Activated CD4-positive, CD25-positive, alpha-beta regulatory T cell (primary cell): ENCODE results near the gene UHRF1.
"Not testable (repeated sequence)": the region's sequence is repeated elsewhere in the genome, so short reads cannot be mapped to it uniquely, and the experiment has no call there.

Source experiments
- DNase-seq, 4 experiments: peaks; one replicate each; lab custom pipeline; 2025; lab: John Stamatoyannopoulos, UW

Gene UHRF1

DNA sequence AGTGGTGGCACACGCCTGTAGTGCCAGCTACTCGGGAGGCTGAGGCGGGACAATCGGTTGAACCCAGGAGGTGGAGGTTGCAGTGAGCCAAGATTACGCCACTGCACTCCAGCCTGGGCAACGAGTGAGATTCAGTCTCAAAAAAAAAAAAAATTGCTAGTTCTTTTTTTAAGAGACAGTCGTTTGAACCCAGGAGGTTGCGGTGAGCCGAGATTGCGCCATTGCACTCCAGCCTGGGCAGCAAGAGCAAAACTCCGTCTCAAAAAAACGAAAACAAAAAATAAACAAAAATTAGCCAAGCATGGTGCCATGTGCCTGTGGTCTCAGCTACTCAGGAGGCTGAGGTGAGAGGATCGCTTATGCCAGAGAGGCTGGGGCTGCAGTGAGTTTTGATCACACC, 8.4 kb upstream of the UHRF1 start:
- not testable (repeated sequence) for DNase-seq

GRCh38 chr19:4902796-4903195, 6.5 kb upstream of the UHRF1 start, which contains the start of gene ARRDC5:
Gene ARRDC5, minus strand, starts transcription at chr19:4902896. Its CDS starts 71 bp downstream, at chr19:4902825.
- DNase-seq: no peak

DNA sequence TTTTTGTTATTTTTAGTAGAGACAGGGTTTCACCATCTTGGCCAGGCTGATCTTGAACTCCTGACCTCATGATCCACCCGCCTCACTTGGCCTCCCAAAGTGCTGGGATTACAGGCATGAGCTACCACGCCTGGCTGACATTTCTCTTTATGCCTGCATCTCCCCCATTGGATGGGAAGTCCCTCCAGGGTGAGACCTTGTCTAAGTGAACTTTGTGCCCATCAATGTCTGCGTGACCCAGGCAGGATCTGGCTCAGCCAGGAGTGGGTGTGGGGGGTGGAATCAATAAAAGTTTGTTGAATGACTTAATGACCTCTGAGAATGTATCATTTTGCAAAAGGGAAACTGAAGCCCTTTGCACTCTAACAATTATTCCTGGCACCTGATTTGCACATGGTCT, 4.8 kb upstream of the UHRF1 start:
- no peak for DNase-seq

DNA sequence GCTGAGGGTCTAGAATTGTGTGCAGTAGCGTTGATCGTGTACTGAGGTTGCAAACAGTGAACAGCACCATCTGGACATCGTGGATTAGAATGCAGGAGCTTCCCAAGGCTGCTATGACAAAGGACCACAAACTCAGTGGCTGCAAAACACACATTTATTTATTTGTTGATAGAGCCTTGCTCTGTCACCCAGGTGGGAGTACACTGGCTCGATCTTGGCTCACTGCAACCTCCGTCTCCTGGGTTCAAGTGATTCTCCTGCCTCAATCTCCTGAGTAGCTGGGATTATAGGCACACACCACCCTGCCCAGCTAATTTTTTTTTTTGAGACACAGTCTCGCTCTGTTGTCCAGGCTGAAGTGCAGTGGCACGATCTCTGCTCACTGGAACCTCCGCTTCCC, 2.3 kb upstream of the UHRF1 start:
- no peak for DNase-seq

GRCh38 chr19:4908360-4908759, 941 bp upstream of the UHRF1 start:
- no peak for DNase-seq

GRCh38 chr19:4908781-4909155, 533 bp upstream of the UHRF1 start:
- DNase-seq: no peak

DNA sequence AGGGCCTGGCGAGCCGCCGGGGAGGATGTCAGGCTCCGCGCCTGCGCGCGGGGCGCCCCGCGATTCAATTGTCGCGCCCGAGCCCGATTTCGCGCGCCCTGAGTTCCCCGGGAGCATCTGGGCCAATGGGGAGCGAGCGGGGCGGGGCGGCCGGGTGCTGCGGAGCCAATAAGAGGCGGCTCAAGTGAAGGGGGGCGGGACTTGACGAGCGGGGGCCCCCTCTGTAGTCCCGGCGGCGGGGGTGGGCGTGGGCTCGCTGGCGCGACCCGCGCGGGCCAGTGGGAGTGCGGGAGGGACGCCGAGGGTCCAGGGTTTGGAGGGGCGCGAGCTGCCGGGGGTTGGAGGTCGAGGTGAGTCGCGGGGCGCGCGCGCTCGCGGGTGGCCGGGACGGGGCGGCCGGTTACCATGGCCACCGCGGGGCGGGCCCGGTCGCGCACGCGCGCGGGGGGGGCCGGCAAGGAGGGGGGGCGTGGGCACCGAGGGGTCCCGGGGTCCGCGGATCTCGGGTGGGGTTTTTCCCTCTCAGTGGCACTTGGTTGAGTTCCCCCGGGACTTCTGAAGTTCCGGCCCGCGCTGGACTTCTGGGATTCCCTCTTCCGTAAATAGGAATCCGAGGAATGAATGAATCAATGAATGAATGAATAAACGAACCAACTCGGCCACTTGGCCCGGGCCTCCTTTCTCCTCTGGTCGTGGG, 744 bp downstream of the UHRF1 start:
- peak; percentile 88 to 93 (median 89) for DNase-seq

- no peak for DNase-seq
Measured at GRCh38 chr19:4910594-4911281, 1.4 kb downstream of the UHRF1 start.

DNA sequence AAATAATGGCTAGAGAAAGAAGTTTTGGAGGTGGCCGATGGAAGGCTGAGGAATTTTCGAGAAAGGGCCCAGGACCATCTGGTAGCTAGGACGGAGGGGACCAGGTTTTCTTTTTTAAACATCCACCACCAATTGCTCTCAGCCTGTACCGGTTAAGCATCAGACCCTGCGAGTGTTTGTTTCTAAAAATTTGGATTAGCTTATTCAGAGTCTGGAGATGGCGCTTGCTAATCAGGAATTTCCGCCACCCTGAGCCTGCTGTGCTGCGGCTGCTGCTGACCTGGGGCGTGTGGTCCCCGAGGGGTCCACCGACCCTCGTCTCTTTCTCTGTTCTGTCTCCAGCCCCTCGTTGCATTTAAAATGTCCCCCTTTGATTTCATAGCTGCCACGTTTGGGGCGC, 2.0 kb downstream of the UHRF1 start:
- no peak for DNase-seq

DNA sequence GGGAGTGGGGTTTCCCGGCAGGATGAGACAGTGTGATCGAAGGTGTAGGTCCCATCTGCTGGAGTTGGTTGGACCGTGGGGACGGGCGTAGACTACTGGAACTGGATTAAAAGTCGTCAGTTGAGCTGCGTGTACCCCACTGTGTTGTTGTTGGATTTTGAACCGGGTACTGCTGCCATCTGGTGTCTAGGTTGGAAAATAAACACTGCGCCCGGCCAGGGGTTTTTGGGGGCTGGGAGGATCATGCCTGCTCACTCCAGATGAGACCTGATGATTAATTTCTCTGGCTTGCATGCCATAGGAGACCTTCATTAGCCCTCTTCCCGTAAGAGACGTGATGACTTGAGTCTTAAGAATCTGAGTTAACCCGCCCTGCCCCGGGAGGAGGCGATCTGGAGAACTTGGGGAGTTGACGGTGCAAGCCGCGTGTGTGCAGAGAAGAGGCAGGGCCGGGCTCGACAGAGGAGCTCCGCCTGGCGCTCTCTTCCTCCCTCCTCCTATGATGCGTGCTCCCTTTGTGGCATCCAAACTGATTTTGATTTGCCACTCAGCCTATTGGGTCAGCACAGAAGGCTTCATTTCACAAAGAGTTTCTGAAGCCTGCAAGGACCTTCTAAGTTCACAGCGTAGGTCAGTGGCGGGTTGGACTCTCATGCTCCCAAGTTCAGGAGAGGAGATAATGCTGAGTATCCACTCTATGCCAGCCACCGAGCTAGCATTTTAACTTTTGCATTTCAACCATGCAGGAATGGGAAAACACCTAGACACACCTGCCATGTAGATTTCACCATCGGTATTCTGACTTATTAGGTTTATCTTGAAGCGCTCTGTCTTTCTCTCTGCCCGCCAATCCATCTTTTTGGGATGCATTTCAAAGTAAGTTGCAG, 2.7 kb downstream of the UHRF1 start:
- peak; percentile 34 to 45 (median 42) for DNase-seq

- no peak for DNase-seq
Measured at GRCh38 chr19:4913996-4914735, 4.9 kb downstream of the UHRF1 start.

DNA sequence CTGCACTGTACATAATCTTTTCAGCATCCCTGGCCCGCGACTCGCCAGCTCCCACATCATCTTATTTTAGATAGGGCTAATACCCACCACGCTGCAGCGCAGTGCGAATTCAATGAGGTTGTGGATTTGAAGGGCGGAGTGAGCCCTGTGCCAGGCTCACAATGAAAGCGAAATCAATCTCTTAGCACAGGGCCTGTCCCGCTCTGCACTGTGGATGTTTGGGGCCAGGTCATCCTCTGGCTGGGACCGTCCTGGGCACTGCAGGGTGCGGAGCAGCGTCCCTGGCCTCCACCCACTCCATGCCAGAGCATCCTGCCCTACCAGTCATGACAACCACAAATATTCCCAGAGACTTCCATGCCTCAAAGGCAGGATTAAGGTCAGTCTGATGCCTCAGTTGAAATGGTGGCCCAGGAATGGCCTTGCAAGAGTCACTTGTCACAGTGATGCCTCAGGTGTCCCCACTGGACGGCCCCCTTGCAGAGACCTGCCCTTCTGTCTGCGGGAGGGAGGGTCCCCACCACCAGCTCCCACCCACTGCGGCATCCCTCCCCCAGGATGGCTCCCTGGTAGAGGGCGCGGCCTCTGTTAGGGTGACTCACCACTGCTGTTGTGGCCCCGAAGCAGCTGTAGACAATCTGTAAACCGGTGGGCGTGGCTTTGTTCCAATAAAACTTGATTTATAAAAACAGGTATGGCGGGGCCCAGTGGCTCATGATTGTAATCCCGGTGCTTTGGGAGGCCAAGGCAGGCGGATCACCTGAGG, 5.6 kb downstream of the UHRF1 start:
- DNase-seq: peak; percentile 33 to 77 (median 58)

DNA sequence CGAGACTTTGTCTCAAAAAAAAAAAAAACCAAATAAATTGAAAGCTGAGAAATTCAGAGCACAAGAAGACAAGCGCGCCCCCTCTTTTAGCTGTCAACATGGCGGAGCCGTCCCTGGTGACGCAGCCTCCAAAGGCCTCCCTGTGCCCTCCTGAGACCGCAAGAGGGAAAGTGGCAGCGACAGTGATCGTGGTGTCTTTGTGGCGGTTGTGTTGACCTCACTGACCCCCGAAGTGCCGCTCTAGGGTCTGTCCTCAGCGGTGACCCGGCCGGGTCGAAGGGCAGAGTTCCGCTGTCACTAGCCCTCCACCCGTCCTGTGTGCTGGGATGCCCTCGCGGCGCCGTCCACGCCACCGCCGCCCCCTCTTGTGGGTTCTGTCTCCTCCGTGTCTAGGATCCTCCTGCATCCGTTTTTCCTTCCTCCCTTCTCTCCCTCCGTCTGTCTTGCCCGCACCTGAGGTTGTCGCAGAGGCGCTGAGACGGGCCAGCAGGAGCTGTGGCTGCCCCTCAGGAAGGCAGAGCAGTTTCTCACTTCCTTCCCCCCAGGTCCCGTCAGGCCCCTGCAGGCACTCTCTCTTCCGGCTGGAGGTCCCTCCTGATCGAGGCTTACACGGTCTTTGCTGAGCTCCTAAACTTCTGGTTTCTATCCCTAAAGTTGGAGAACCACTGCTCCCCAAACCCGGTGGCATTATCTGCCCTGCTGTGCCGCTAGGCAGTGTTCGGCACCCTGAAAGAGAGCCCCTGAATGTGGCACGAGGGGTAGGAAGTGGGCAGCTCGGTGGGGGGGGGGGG, 7.2 kb downstream of the UHRF1 start:
- DNase-seq: peak in 2 of 4 experiments; percentile 17 to 34

DNA sequence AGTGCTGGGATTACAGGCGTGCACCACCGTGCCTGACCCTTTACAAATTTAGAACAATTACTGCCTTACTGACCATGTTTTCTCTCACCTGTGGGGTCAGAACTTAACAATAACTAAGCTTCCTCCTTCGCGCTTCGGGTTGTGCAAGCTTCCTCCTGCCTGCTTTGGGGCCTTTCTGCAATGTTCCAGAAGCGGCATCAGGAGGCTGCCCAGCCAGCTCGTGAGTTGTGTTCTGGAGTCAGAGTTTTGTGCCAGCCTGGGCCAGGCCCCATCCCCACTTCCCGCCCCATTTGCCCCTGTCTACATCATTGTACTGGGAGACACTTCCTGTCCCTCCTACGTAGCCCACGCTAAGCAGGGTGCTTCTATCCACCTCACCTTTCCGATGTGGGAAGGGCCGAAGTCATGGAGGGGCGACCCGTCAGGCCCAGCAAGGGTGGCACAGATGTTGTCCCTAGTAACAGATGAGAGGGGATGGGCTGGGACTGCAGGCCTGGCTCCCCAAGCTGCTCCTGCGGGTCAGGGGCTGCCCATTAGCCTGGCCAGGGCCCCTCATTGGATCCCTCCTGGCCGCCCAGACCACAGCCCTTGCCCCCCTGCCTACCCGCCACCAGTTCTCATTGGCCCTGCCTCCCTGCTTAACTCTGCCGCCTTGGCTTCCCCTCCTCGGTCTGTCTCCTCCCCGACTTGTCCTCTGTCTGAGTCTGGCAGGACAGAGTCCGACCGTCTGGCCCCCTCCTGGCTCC, 13.4 kb downstream of the UHRF1 start:
- no peak for DNase-seq

GRCh38 chr19:4923276-4923747, 14.0 kb downstream of the UHRF1 start:
- DNase-seq: no peak

DNA sequence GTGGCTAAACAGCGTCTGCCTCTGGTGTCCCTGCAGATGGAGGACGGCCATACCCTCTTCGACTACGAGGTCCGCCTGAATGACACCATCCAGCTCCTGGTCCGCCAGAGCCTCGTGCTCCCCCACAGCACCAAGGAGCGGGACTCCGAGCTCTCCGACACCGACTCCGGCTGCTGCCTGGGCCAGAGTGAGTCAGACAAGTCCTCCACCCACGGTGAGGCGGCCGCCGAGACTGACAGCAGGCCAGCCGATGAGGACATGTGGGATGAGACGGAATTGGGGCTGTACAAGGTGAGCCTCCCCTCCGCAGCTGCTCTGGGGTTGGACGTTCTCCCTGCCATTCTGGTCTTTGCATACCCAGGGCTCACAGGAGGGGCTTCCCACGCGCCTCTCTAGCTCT, 19.9 kb downstream of the UHRF1 start:
- DNase-seq: no peak

DNA sequence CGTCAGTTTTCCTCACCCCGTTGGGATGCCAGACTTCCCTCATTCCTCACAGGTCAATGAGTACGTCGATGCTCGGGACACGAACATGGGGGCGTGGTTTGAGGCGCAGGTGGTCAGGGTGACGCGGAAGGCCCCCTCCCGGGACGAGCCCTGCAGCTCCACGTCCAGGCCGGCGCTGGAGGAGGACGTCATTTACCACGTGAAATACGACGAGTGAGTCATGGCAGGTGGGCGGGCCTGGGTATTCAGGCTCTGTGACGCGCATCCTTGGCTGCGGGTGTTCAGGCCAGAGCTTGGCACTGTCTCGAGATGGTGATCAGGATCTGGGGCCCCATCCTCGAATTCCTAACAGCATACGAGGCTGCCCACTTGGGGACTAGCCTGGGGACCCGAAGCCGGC, 21.4 kb downstream of the UHRF1 start:
- DNase-seq: no peak

- no peak for DNase-seq
Measured at GRCh38 chr19:4932711-4933110, 23.4 kb downstream of the UHRF1 start.

GRCh38 chr19:4933528-4933927, 24.2 kb downstream of the UHRF1 start:
- DNase-seq: no peak

GRCh38 chr19:4935444-4935843, 26.1 kb downstream of the UHRF1 start:
- no peak for DNase-seq
